ENCODE data around the gene EDIL3. TPM values are rescaled to one million over a fixed set of nuclear protein-coding genes. Genes with fewer than 3 reads are reported as not detected.

EDIL3 gene
- polyA plus RNA-seq, 1 donor (not counting 4 experiments of a cell fraction or from before 2014, with no cell fraction given): 0.34 TPM

- Histone ChIP-seq H3K36me3 (ENCODE audit: control insufficient read depth in 2 of 2, extremely low read depth in 1 of 2, insufficient read depth in 2 of 2, low read length in 2 of 2) (no peaks in the 10 kb centered on the region), H3K4me3 (ENCODE audit: control insufficient read depth in 2 of 3, extremely low read depth in 1 of 3, insufficient read depth in 2 of 3, low read depth in 1 of 3, low read length in 3 of 3) (no peak overlapping the region), H2AFZ (ENCODE audit: control insufficient read depth, low read length) (no peak overlapping the region), H3K4me1 (ENCODE audit: control insufficient read depth, extremely low read depth, insufficient read depth, low read length) (no peaks in the 10 kb centered on the region), H3K4me2 (ENCODE audit: control insufficient read depth, extremely low read depth, insufficient read depth, low read depth, low read length) (no peak overlapping the region), H3K9me3 (ENCODE audit: control insufficient read depth, low read depth, low read length) (no peaks in the 10 kb centered on the region), H3K9ac (ENCODE audit: control insufficient read depth, extremely low read depth, insufficient read depth, low read length) (no peak overlapping the region), H3K79me2 (ENCODE audit: control insufficient read depth, insufficient read depth, low read length) (no peaks in the 10 kb centered on the region), H3K9me1 (ENCODE audit: control insufficient read depth, extremely low read depth, insufficient read depth, low read length) (no peaks in the 10 kb centered on the region), H3K27ac (ENCODE audit: control insufficient read depth, insufficient read depth, low read length) (no peak overlapping the region), H3K27me3 (ENCODE audit: control insufficient read depth, extremely low read depth, insufficient read depth, low read length) (no peaks in the 10 kb centered on the region), H4K20me1 (ENCODE audit: control insufficient read depth, extremely low read depth, insufficient read depth, low read length) (no peaks in the 10 kb centered on the region)
- dilution Hi-C loops (cut with MboI; ENCODE audit: extremely low pct_ligation_motif_present, low sequenced_read_pairs): no loop called here
- peak; percentile 20 for FAIRE-seq
- TF ChIP-seq, protein P1, sequence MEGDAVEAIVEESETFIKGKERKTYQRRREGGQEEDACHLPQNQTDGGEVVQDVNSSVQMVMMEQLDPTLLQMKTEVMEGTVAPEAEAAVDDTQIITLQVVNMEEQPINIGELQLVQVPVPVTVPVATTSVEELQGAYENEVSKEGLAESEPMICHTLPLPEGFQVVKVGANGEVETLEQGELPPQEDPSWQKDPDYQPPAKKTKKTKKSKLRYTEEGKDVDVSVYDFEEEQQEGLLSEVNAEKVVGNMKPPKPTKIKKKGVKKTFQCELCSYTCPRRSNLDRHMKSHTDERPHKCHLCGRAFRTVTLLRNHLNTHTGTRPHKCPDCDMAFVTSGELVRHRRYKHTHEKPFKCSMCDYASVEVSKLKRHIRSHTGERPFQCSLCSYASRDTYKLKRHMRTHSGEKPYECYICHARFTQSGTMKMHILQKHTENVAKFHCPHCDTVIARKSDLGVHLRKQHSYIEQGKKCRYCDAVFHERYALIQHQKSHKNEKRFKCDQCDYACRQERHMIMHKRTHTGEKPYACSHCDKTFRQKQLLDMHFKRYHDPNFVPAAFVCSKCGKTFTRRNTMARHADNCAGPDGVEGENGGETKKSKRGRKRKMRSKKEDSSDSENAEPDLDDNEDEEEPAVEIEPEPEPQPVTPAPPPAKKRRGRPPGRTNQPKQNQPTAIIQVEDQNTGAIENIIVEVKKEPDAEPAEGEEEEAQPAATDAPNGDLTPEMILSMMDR (optimal IDR thresholded peaks at IDR 0.05 in 1 of 3, IDR thresholded peaks at IDR 0.05 in 1 of 3, conservative IDR thresholded peaks at IDR 0.05 in 1 of 3; ENCODE audit: extremely low read depth in 1 of 3, insufficient read depth in 2 of 3, low read length in 3 of 3): no peak
- TF ChIP-seq EZH2 (IDR thresholded peaks at IDR 0.05; ENCODE audit: low read length): no peak
- DNase-seq (ENCODE audit: low read depth, low spot score): no peak
These were observed 410.5 kb downstream of the EDIL3 start for GRCh38 chr5:83973925-83974815.

- Histone ChIP-seq H2AFZ (ENCODE audit: control insufficient read depth, low read length) (no peak overlapping the region), H3K9ac (ENCODE audit: control insufficient read depth, extremely low read depth, insufficient read depth, low read length) (no peak overlapping the region), H3K36me3 (ENCODE audit: control insufficient read depth in 2 of 2, extremely low read depth in 1 of 2, insufficient read depth in 2 of 2, low read length in 2 of 2) (no peaks in the 10 kb centered on the region), H3K4me2 (ENCODE audit: control insufficient read depth, extremely low read depth, insufficient read depth, low read depth, low read length) (no peak overlapping the region), H3K4me3 (ENCODE audit: control insufficient read depth in 2 of 3, extremely low read depth in 1 of 3, insufficient read depth in 2 of 3, low read depth in 1 of 3, low read length in 3 of 3) (no peak overlapping the region), H3K9me3 (ENCODE audit: control insufficient read depth, low read depth, low read length) (no peaks in the 10 kb centered on the region), H3K79me2 (ENCODE audit: control insufficient read depth, insufficient read depth, low read length) (no peaks in the 10 kb centered on the region), H3K27me3 (ENCODE audit: control insufficient read depth, extremely low read depth, insufficient read depth, low read length) (no peaks in the 10 kb centered on the region), H4K20me1 (ENCODE audit: control insufficient read depth, extremely low read depth, insufficient read depth, low read length) (no peaks in the 10 kb centered on the region), H3K4me1 (ENCODE audit: control insufficient read depth, extremely low read depth, insufficient read depth, low read length) (no peaks in the 10 kb centered on the region), H3K27ac (ENCODE audit: control insufficient read depth, insufficient read depth, low read length) (no peak overlapping the region), H3K9me1 (ENCODE audit: control insufficient read depth, extremely low read depth, insufficient read depth, low read length) (no peaks in the 10 kb centered on the region)
- FAIRE-seq (no peak), DNase-seq (ENCODE audit: low read depth, low spot score) (no peak)
- TF ChIP-seq, protein P1 (optimal IDR thresholded peaks at IDR 0.05 in 1 of 3, IDR thresholded peaks at IDR 0.05 in 1 of 3, conservative IDR thresholded peaks at IDR 0.05 in 1 of 3; ENCODE audit: extremely low read depth in 1 of 3, insufficient read depth in 2 of 3, low read length in 3 of 3): no peak
- TF ChIP-seq EZH2 (IDR thresholded peaks at IDR 0.05; ENCODE audit: low read length): no peak
- dilution Hi-C loops (cut with MboI; ENCODE audit: extremely low pct_ligation_motif_present, low sequenced_read_pairs): no loop called here
These were observed 411.8 kb downstream of the EDIL3 start for GRCh38 chr5:83972909-83973308.

Data from keratinocyte (primary cell).